GM18873 (cell line): ENCODE measurements around the gene CCDC9.
A peak's percentile ranks its signal among the peaks of the same experiment; 100 is the strongest.
"Not testable (repeated sequence)": the region's sequence is repeated elsewhere in the genome, so short reads cannot be mapped to it uniquely, and the experiment has no call there.

Experiments used
- ATAC-seq: cut with Tn5 transposase; IDR thresholded peaks from one replicate; pipeline ENCODE4 v1.9.1; 2021; ENCODE audit warnings: mild to moderate bottlenecking, moderate library complexity, moderate number of reproducible peaks; ENCODE audit not compliant: unreplicated experiment, low FRiP score

CCDC9 gene

GRCh38 chr19:47258895-47259555 is 2.7 kb downstream of the CCDC9 start:
- ATAC-seq, result no peak

GRCh38 chr19:47260476-47260875 is 4.2 kb downstream of the CCDC9 start:
- ATAC-seq, result no peak

GRCh38 chr19:47261946-47262793 is 5.8 kb downstream of the CCDC9 start:
- ATAC-seq, result peak; percentile 46

- no peak for ATAC-seq
These were observed 8.3 kb downstream of the CCDC9 start for GRCh38 chr19:47264629-47265028.

GRCh38 chr19:47266401-47266941 is 10.1 kb downstream of the CCDC9 start:
- ATAC-seq, result no peak

- no peak for ATAC-seq
These were observed 11.0 kb downstream of the CCDC9 start for GRCh38 chr19:47267350-47267759.

GRCh38 chr19:47268028-47268427 is 11.7 kb downstream of the CCDC9 start:
- no peak for ATAC-seq

- no peak for ATAC-seq
These were observed 13.3 kb downstream of the CCDC9 start for GRCh38 chr19:47269596-47269995.

- ATAC-seq, result no peak
These were observed 14.1 kb downstream of the CCDC9 start for GRCh38 chr19:47270408-47270807.

GRCh38 chr19:47271949-47272348 is 15.6 kb downstream of the CCDC9 start:
- no peak for ATAC-seq

GRCh38 chr19:47272448-47273312 is 16.4 kb downstream of the CCDC9 start:
- ATAC-seq, result no peak

- ATAC-seq, result peak; percentile 45
These were observed 17.2 kb downstream of the CCDC9 start for GRCh38 chr19:47273313-47274070.

- peak; percentile 34 for ATAC-seq
These were observed 18.0 kb downstream of the CCDC9 start, which contains the start of gene INAFM1 for GRCh38 chr19:47274071-47274890. Gene INAFM1 (plus strand): TSS chr19:47274885. CDS start chr19:47274920, 35 bp downstream.

- peak; percentile 22 for ATAC-seq
These were observed 18.8 kb downstream of the CCDC9 start for GRCh38 chr19:47274891-47275761.

- ATAC-seq, result no peak
These were observed 19.6 kb downstream of the CCDC9 start for GRCh38 chr19:47275791-47276461.

- not testable (repeated sequence) for ATAC-seq
These were observed 20.2 kb downstream of the CCDC9 start for GRCh38 chr19:47276513-47276912.

- ATAC-seq, result no peak
These were observed 24.0 kb downstream of the CCDC9 start for GRCh38 chr19:47280183-47280797.
